SK-N-SH (cell line): Measurements from ENCODE around the gene FNDC3B. TPM values are rescaled to one million over a fixed set of nuclear protein-coding genes. Genes with fewer than 3 reads are reported as not detected.

Experiments
- CTCF ChIA-PET: fragments of 300-600, 350-600 bp; formaldehyde crosslinking; extraction: SDS; loops from one replicate; lab custom pipeline; 2021; lab: Yijun Ruan, JAX
- POLR2A ChIA-PET: fragments of 350-600 bp; sonication (Branson Sonifier 250); formaldehyde crosslinking; extraction: SDS; loops from one replicate; lab custom pipeline; 2020; ENCODE audit warnings: antibody characterized with exemption, inconsistent platforms; lab: Yijun Ruan, JAX
- DNase-seq: peaks from one replicate; pipeline ENCODE4 v3.0.0; 2012
- H2AFZ ChIP-seq: fragments of 200-600 bp; sonication (generic); 2 replicates; pipeline ENCODE4 v1.8.1; 2016; ENCODE audit warnings: antibody characterized with exemption, mild to moderate bottlenecking, low read depth
- H3F3A ChIP-seq: fragments of 200-600 bp; sonication (generic); replicated peaks from 2 replicates; pipeline ENCODE3; 2016; ENCODE audit warnings: antibody characterized with exemption, mild to moderate bottlenecking; ENCODE audit not compliant: insufficient read depth
- H3K27ac ChIP-seq, 2 experiments: fragments of 200-500 bp in 1 of 2; fragments of 200-600 bp in 1 of 2; sonication (Bioruptor generic) in 1 of 2; sonication (generic), shearing (Covaris generic) in 1 of 2; 2 replicates each; pipeline versions ENCODE4 v1.5.1 to v1.6.1; 2014 to 2016; ENCODE audit warnings: low read depth in 2 of 2, inconsistent platforms in 1 of 2, low read length in 1 of 2, mild to moderate bottlenecking in 1 of 2, mixed read lengths in 1 of 2
- H3K27me3 ChIP-seq: fragments of 200-600 bp; sonication (generic), shearing (Covaris generic); 2 replicates; pipeline ENCODE4 v1.6.1; 2016; ENCODE audit warnings: mixed run types; ENCODE audit not compliant: insufficient read depth
- H3K36me3 ChIP-seq, 2 experiments: fragments of 200-500 bp in 1 of 2; fragments of 200-600 bp in 1 of 2; sonication (Bioruptor generic) in 1 of 2; sonication (generic) in 1 of 2; replicated peaks in 1 of 2; 2 replicates each; pipeline versions ENCODE3 to v1.5.1; 2014 to 2016; ENCODE audit warnings: low read length in 1 of 2, mild to moderate bottlenecking in 1 of 2; ENCODE audit not compliant: insufficient read depth in 2 of 2, control insufficient read depth in 1 of 2
- H3K4me1 ChIP-seq, 2 experiments: fragments of 200-500 bp in 1 of 2; fragments of 200-600 bp in 1 of 2; sonication (Bioruptor generic) in 1 of 2; sonication (generic), shearing (Covaris generic) in 1 of 2; 2 replicates each; pipeline versions ENCODE4 v1.5.1 to v1.6.1; 2014 to 2016; ENCODE audit warnings: low read depth in 1 of 2, low read length in 1 of 2, mixed run types in 1 of 2; ENCODE audit not compliant: insufficient read depth in 2 of 2, control insufficient read depth in 1 of 2
- H3K4me2 ChIP-seq: fragments of 200-600 bp; sonication (generic), shearing (Covaris generic); 2 replicates; pipeline ENCODE4 v1.6.1; 2017; ENCODE audit warnings: mixed run types
- H3K4me3 ChIP-seq, 2 experiments: fragments of 200-500 bp in 1 of 2; fragments of 200-600 bp in 1 of 2; sonication (Bioruptor generic) in 1 of 2; sonication (generic), shearing (Covaris generic) in 1 of 2; 2 replicates each; pipeline versions ENCODE4 v1.5.1 to v1.8.1; 2014 to 2016; ENCODE audit warnings: low read depth in 2 of 2, inconsistent platforms in 1 of 2, low read length in 1 of 2, mild to moderate bottlenecking in 1 of 2, mixed read lengths in 1 of 2, moderate library complexity in 1 of 2
- H3K79me2 ChIP-seq: fragments of 200-600 bp; sonication (generic); 2 replicates; pipeline ENCODE4 v1.8.1; 2017; ENCODE audit warnings: mild to moderate bottlenecking; ENCODE audit not compliant: insufficient read depth
- H3K9ac ChIP-seq: fragments of 200-600 bp; sonication (generic); 2 replicates; pipeline ENCODE4 v1.6.1; 2017; ENCODE audit warnings: mixed run types
- H3K9me2 ChIP-seq: fragments of 200-600 bp; sonication (generic); 2 replicates; pipeline ENCODE4 v1.6.1; 2017; ENCODE audit warnings: mixed run types
- H3K9me3 ChIP-seq: fragments of 200-600 bp; sonication (generic); 2 replicates; pipeline ENCODE4 v1.6.1; 2017; ENCODE audit warnings: mixed run types, mild to moderate bottlenecking, moderate library complexity
- H4K20me1 ChIP-seq: fragments of 200-600 bp; sonication (generic); 2 replicates; pipeline ENCODE4 v1.6.1; 2017; ENCODE audit warnings: mild to moderate bottlenecking, mixed run types; ENCODE audit not compliant: insufficient read depth
- CHD2 ChIP-seq: fragments of 150-350 bp; IDR thresholded peaks from 2 replicates; pipeline ENCODE4 v1.6.1; 2018; ENCODE audit warnings: low read length; ENCODE audit not compliant: partially characterized antibody
- EP300 ChIP-seq, 2 experiments: IDR thresholded peaks; 2 replicates each; pipeline versions ENCODE4 v1.4.0 to v1.6.1; 2012; ENCODE audit warnings: borderline replicate concordance in 1 of 2, low read depth in 1 of 2, low read length in 1 of 2
- EZH2phosphoT487 ChIP-seq: fragments of 200-600 bp; sonication (generic); IDR thresholded peaks from 2 replicates; pipeline ENCODE4 v1.6.1; 2017; ENCODE audit warnings: low read depth, mixed run types, mild to moderate bottlenecking, antibody characterized with exemption, moderate library complexity, borderline replicate concordance
- FOXJ3 ChIP-seq: sonication (generic); formaldehyde crosslinking; IDR thresholded peaks from 2 replicates; pipeline ENCODE4 v1.5.1; 2020; ENCODE audit warnings: mild to moderate bottlenecking, missing genetic modification reagents
- FOXM1 ChIP-seq: IDR thresholded peaks from 2 replicates; pipeline ENCODE4 v1.4.0; 2012; ENCODE audit warnings: low read depth, mild to moderate bottlenecking
- GATA2 ChIP-seq: sonication (generic); formaldehyde crosslinking; IDR thresholded peaks from 2 replicates; pipeline ENCODE4 v1.5.0; 2020; ENCODE audit warnings: mild to moderate bottlenecking, missing genetic modification reagents
- JUND ChIP-seq: IDR thresholded peaks from 2 replicates; pipeline ENCODE4 v1.4.0; 2012
- MEF2A ChIP-seq: IDR thresholded peaks from 2 replicates; pipeline ENCODE4 v1.4.0; 2012; ENCODE audit warnings: low read depth, borderline replicate concordance
- MXI1 ChIP-seq: IDR thresholded peaks from 2 replicates; pipeline ENCODE4 v1.6.1; 2012; ENCODE audit warnings: mild to moderate bottlenecking, low read depth, low read length, improper control_type of control experiment
- RAD21 ChIP-seq: IDR thresholded peaks from 2 replicates; pipeline ENCODE4 v1.6.1; 2012; ENCODE audit warnings: mild to moderate bottlenecking, low read length
- RCOR1 ChIP-seq: fragments of 150-350 bp; IDR thresholded peaks from 2 replicates; pipeline ENCODE4 v1.6.1; 2017; ENCODE audit warnings: antibody characterized with exemption, low read length
- RXRA ChIP-seq: IDR thresholded peaks from 2 replicates; pipeline ENCODE4 v1.4.0; 2012; ENCODE audit warnings: low read depth, mild to moderate bottlenecking, borderline replicate concordance
- TAF1 ChIP-seq: IDR thresholded peaks from 2 replicates; pipeline ENCODE4 v1.6.1; 2012; ENCODE audit warnings: low read depth, mild to moderate bottlenecking, low read length, moderate library complexity, borderline replicate concordance
- TCF12 ChIP-seq: IDR thresholded peaks from 2 replicates; pipeline ENCODE4 v1.4.0; 2012
- YY1 ChIP-seq: IDR thresholded peaks from 2 replicates; pipeline ENCODE4 v1.4.0; 2012; ENCODE audit warnings: low read depth, mild to moderate bottlenecking
- WGBS: methylation state at CpG from one replicate; pipeline ENCODE4 v1.1.6; 2017; ENCODE audit warnings: low lambda C conversion rate; 5-methylcytosine and 5-hydroxymethylcytosine counted together
- polyA plus RNA-seq, 3 experiments: library from polyadenylated mRNA; depleted of rRNA; stranded (reverse); fragments of >200 nt; gene quantifications; 2 replicates each; pipeline ENCODE4 v1.2.3, GENCODE V29; 2012
- TF ChIP-seq, protein P1 (sequence below): fragments of 200-600 bp; sonication (generic); IDR thresholded peaks from 2 replicates; pipeline ENCODE4 v1.6.1; 2017; ENCODE audit warnings: antibody characterized with exemption, mild to moderate bottlenecking, moderate library complexity
- TF ChIP-seq, protein P2 (sequence below): fragments of 150-350 bp; IDR thresholded peaks from 2 replicates; pipeline ENCODE4 v1.6.1; 2017; ENCODE audit warnings: antibody characterized with exemption, low read length, low read depth, borderline replicate concordance
- TF ChIP-seq, protein P3 (sequence below): IDR thresholded peaks from 2 replicates; pipeline ENCODE4 v1.4.0; 2012; ENCODE audit warnings: low read depth, borderline replicate concordance

The FNDC3B gene
- polyA plus RNA-seq, 1 of the 3 experiments (the other 2 are of a cell fraction), result 10.4 TPM

DNA sequence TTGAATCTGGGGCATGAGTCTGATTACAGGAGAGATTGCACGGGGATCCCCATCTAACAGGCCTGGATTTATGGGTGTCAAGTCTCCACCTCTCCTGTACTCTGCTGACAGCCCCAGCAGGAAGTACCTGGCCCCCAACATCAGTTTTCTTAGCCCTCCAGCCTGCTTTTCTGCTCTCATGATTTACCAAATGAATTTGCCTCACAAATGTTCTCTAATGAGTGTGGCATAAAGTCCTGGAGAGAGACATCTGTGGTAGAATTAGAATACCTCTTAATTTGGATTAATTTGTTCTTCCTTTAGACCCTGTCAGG lies 60.1 kb downstream of the FNDC3B start:
- peaks cover 0 to 25% of the 10 kb centered on the region in 2 experiments for H3K36me3 ChIP-seq
- TF ChIP-seq JUND (no peak), RXRA (no peak), FOXJ3 (no peak), MEF2A (no peak), MXI1 (no peak), TAF1 (no peak), TCF12 (no peak), YY1 (no peak)
- TF ChIP-seq, protein P1, sequence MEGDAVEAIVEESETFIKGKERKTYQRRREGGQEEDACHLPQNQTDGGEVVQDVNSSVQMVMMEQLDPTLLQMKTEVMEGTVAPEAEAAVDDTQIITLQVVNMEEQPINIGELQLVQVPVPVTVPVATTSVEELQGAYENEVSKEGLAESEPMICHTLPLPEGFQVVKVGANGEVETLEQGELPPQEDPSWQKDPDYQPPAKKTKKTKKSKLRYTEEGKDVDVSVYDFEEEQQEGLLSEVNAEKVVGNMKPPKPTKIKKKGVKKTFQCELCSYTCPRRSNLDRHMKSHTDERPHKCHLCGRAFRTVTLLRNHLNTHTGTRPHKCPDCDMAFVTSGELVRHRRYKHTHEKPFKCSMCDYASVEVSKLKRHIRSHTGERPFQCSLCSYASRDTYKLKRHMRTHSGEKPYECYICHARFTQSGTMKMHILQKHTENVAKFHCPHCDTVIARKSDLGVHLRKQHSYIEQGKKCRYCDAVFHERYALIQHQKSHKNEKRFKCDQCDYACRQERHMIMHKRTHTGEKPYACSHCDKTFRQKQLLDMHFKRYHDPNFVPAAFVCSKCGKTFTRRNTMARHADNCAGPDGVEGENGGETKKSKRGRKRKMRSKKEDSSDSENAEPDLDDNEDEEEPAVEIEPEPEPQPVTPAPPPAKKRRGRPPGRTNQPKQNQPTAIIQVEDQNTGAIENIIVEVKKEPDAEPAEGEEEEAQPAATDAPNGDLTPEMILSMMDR, result no peak
- TF ChIP-seq, protein P2, sequence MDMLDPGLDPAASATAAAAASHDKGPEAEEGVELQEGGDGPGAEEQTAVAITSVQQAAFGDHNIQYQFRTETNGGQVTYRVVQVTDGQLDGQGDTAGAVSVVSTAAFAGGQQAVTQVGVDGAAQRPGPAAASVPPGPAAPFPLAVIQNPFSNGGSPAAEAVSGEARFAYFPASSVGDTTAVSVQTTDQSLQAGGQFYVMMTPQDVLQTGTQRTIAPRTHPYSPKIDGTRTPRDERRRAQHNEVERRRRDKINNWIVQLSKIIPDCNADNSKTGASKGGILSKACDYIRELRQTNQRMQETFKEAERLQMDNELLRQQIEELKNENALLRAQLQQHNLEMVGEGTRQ, result no peak
- no peak overlapping the region for H3K9ac ChIP-seq
- H3K4me3 ChIP-seq, result no peak overlapping the region
- H3K4me1 ChIP-seq, result peaks cover 7 to 45% of the 10 kb centered on the region in 2 experiments; a peak in 3 of 4 replicates
- H3K9me3 ChIP-seq, result no peaks in the 10 kb centered on the region
- ChIA-PET POLR2A (no interaction called here), CTCF (interaction anchor here (1.0 kb wide), 1 partner anchor 233 kb away, joined by 3 read pairs; no protein-coding TSS in a partner anchor)
- H3F3A ChIP-seq, result peaks cover 18% of the 10 kb centered on the region
- no peak for DNase-seq
- H3K27ac ChIP-seq, result no peak overlapping the region
- H2AFZ ChIP-seq, result no peak overlapping the region; the same call in 1 of the 2 replicates
- WGBS, result 100% methylated on average over 1 of the region's 1 CpG
- H4K20me1 ChIP-seq, result peaks cover 95% of the 10 kb centered on the region
- H3K79me2 ChIP-seq, result peaks cover 100% of the 10 kb centered on the region
- H3K9me2 ChIP-seq, result no peaks in the 10 kb centered on the region
- no peaks in the 10 kb centered on the region for H3K27me3 ChIP-seq
- H3K4me2 ChIP-seq, result no peak overlapping the region

DNA sequence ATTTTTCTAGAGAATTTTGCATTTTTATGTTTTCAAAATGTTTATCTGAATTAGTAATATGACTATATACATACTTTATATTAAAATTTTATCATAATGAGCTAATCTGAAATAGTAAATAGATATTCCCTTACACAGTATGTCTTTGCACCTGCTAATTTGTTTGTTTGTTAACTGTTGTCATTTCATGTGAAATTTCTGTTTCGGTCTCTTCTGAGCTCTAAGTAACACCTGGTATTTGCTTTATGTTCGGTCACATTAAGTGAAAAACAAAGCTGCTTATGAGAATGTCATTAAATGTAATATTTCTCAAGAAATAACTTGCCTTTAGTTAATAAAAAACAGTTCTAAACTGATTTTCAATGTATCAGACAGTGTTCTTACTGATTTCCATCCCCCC lies 61.1 kb downstream of the FNDC3B start:
- WGBS, result 94% methylated on average over 2 of the region's 2 CpGs
- Histone ChIP-seq H3K9ac (no peak overlapping the region), H4K20me1 (peaks cover 96% of the 10 kb centered on the region), H3K4me2 (no peak overlapping the region), H3K27me3 (no peaks in the 10 kb centered on the region), H3F3A (peaks cover 18% of the 10 kb centered on the region), H3K9me3 (no peaks in the 10 kb centered on the region), H3K4me3 (no peak overlapping the region), H3K4me1 (peaks cover 4 to 47% of the 10 kb centered on the region in 2 experiments; a peak in 3 of 4 replicates), H3K9me2 (no peaks in the 10 kb centered on the region), H2AFZ (no peak overlapping the region), H3K36me3 (peaks cover 0 to 25% of the 10 kb centered on the region in 2 experiments), H3K79me2 (peaks cover 100% of the 10 kb centered on the region), H3K27ac (no peak overlapping the region)
- DNase-seq, result no peak
- ChIA-PET POLR2A (no interaction called here), CTCF (interaction anchor here (1.0 to 1.3 kb wide), 2 partner anchors 232 to 241 kb away, joined by 3 read pairs; no protein-coding TSS in a partner anchor)
- no peak for TF ChIP-seq MXI1
- no peak for TF ChIP-seq RXRA
- TF ChIP-seq RCOR1, result no peak
- TF ChIP-seq GATA2 (CRISPR knock-in tag), result no peak
- no peak for TF ChIP-seq FOXM1
- TF ChIP-seq FOXJ3, result no peak
- TF ChIP-seq CHD2, result no peak
- no peak for TF ChIP-seq TCF12
- TF ChIP-seq RAD21, result no peak
- TF ChIP-seq, protein P3, sequence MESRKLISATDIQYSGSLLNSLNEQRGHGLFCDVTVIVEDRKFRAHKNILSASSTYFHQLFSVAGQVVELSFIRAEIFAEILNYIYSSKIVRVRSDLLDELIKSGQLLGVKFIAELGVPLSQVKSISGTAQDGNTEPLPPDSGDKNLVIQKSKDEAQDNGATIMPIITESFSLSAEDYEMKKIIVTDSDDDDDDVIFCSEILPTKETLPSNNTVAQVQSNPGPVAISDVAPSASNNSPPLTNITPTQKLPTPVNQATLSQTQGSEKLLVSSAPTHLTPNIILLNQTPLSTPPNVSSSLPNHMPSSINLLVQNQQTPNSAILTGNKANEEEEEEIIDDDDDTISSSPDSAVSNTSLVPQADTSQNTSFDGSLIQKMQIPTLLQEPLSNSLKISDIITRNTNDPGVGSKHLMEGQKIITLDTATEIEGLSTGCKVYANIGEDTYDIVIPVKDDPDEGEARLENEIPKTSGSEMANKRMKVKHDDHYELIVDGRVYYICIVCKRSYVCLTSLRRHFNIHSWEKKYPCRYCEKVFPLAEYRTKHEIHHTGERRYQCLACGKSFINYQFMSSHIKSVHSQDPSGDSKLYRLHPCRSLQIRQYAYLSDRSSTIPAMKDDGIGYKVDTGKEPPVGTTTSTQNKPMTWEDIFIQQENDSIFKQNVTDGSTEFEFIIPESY, result no peak
- TF ChIP-seq, protein P1, result no peak
- TF ChIP-seq EP300 (IDR thresholded peaks at IDR 0.05; ENCODE audit: borderline replicate concordance in 1 of 2, low read depth in 1 of 2, low read length in 1 of 2), result no peak
- TF ChIP-seq TAF1, result no peak
- no peak for TF ChIP-seq EZH2phosphoT487
